ENCODE data around the gene PARL. TPM values are rescaled to one million over a fixed set of nuclear protein-coding genes. Genes with fewer than 3 reads are reported as not detected.

The PARL gene
- total and polyA plus RNA-seq, 2 of the 13 experiments (the other 11 are each of a cell fraction or from before 2014, with no cell fraction given): 46.3 to 58.6 TPM

- TF ChIP-seq ZSCAN25 (CRISPR knock-in tag; IDR thresholded peaks at IDR 0.05) (peak; percentile 46; the same call in 1 of the 2 replicates), ZFY (CRISPR knock-in tag; IDR thresholded peaks at IDR 0.05) (no peak; the same call in 1 of the 2 replicates), FOXP1 (IDR thresholded peaks at IDR 0.05) (no peak), FOXP1 (CRISPR knock-in tag; IDR thresholded peaks at IDR 0.05) (peak; percentile 52; the same call in 1 of the 2 replicates), ZNF749 (CRISPR knock-in tag; IDR thresholded peaks at IDR 0.05; ENCODE audit: borderline replicate concordance) (no peak), TFDP2 (CRISPR knock-in tag; IDR thresholded peaks at IDR 0.05) (no peak; the same call in 1 of the 2 replicates), JARID2 (CRISPR knock-in tag; IDR thresholded peaks at IDR 0.05; ENCODE audit: insufficient replicate concordance) (no peak), MLLT10 (CRISPR knock-in tag; IDR thresholded peaks at IDR 0.05) (no peak), SMC3 (IDR thresholded peaks at IDR 0.05; ENCODE audit: low read length) (peak; percentile 20; the same call in 1 of the 2 replicates), ZNF616 (CRISPR knock-in tag; IDR thresholded peaks at IDR 0.05; ENCODE audit: low read depth) (no peak), ZNF383 (CRISPR knock-in tag; IDR thresholded peaks at IDR 0.05; ENCODE audit: borderline replicate concordance) (no peak), CREB3 (CRISPR knock-in tag; IDR thresholded peaks at IDR 0.05) (no peak), DPF2 (CRISPR knock-in tag; IDR thresholded peaks at IDR 0.05; ENCODE audit: borderline replicate concordance, low read depth) (peak; percentile 64; the same call in 1 of the 2 replicates), SMAD3 (CRISPR knock-in tag; IDR thresholded peaks at IDR 0.05) (peak; percentile 62; the same call in 1 of the 2 replicates), ZMYM3 (CRISPR knock-in tag; IDR thresholded peaks at IDR 0.05) (peak; percentile 10; the same call in 1 of the 2 replicates), PHF21A (CRISPR knock-in tag; IDR thresholded peaks at IDR 0.05) (peak; percentile 65), FOXP4 (CRISPR knock-in tag; IDR thresholded peaks at IDR 0.05) (peak; percentile 60), FOXK2 (IDR thresholded peaks at IDR 0.05) (no peak), ZNF614 (CRISPR knock-in tag; IDR thresholded peaks at IDR 0.05; ENCODE audit: borderline replicate concordance) (0 out of 2 replicates have a peak, but pooled peaks have one; percentile 35), SMAD1 (CRISPR knock-in tag; IDR thresholded peaks at IDR 0.05; ENCODE audit: borderline replicate concordance, low read depth) (no peak), ZSCAN29 (CRISPR knock-in tag; conservative IDR thresholded peaks at IDR 0.05) (no peak), PHF8 (CRISPR knock-in tag; IDR thresholded peaks at IDR 0.05) (no peak)
- TF ChIP-seq, protein P1, sequence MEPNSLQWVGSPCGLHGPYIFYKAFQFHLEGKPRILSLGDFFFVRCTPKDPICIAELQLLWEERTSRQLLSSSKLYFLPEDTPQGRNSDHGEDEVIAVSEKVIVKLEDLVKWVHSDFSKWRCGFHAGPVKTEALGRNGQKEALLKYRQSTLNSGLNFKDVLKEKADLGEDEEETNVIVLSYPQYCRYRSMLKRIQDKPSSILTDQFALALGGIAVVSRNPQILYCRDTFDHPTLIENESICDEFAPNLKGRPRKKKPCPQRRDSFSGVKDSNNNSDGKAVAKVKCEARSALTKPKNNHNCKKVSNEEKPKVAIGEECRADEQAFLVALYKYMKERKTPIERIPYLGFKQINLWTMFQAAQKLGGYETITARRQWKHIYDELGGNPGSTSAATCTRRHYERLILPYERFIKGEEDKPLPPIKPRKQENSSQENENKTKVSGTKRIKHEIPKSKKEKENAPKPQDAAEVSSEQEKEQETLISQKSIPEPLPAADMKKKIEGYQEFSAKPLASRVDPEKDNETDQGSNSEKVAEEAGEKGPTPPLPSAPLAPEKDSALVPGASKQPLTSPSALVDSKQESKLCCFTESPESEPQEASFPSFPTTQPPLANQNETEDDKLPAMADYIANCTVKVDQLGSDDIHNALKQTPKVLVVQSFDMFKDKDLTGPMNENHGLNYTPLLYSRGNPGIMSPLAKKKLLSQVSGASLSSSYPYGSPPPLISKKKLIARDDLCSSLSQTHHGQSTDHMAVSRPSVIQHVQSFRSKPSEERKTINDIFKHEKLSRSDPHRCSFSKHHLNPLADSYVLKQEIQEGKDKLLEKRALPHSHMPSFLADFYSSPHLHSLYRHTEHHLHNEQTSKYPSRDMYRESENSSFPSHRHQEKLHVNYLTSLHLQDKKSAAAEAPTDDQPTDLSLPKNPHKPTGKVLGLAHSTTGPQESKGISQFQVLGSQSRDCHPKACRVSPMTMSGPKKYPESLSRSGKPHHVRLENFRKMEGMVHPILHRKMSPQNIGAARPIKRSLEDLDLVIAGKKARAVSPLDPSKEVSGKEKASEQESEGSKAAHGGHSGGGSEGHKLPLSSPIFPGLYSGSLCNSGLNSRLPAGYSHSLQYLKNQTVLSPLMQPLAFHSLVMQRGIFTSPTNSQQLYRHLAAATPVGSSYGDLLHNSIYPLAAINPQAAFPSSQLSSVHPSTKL (CRISPR knock-in tag; IDR thresholded peaks at IDR 0.05): peak; percentile 82
Observed at GRCh38 chr3:183911763-183912506, 27.3 kb upstream of the PARL start (continued).

All from HepG2 (cell line).